Hematopoietic multipotent progenitor cell treated with erythropoietin and hydrocortisone succinate and interleukin-3 and kit ligand, for 4 days (in vitro differentiated cells): ENCODE results near the gene PALB2.

Experiments
- DNase-seq: peaks from one replicate; pipeline ENCODE4 v3.0.0-alpha.2; 2015

PALB2 gene

GRCh38 chr16:23640931-23641765 is at the start of gene PALB2, which contains the start of gene DCTN5:
Gene PALB2 (minus strand): TSS chr16:23641310. CDS start chr16:23641157, 153 bp downstream.
Gene DCTN5 (plus strand): TSS chr16:23641466. CDS start chr16:23641543, 77 bp downstream.
- DNase-seq = peak; percentile 98

DNA sequence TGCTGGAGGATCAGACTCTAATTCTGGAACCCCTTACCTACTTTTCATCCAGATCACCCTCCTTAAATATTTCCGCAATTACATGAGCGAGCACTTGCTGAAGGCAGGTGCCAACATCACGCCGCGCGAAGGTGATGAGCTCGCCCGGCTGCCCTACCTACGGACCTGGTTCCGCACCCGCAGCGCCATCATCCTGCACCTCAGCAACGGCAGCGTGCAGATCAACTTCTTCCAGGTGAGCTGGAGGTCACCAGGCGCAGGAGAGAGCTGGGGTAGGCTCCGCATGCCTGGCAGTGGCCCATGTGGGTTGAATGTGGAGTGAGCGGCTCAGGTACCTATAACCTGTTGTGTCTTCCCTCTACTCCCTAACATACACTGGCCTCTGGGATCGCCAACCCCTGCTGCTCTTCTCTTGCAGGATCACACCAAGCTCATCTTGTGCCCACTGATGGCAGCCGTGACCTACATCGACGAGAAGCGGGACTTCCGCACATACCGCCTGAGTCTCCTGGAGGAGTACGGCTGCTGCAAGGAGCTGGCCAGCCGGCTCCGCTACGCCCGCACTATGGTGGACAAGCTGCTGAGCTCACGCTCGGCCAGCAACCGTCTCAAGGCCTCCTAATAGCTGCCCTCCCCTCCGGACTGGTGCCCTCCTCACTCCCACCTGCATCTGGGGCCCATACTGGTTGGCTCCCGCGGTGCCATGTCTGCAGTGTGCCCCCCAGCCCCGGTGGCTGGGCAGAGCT is 48.5 kb upstream of the PALB2 start:
- DNase-seq = no peak

DNA sequence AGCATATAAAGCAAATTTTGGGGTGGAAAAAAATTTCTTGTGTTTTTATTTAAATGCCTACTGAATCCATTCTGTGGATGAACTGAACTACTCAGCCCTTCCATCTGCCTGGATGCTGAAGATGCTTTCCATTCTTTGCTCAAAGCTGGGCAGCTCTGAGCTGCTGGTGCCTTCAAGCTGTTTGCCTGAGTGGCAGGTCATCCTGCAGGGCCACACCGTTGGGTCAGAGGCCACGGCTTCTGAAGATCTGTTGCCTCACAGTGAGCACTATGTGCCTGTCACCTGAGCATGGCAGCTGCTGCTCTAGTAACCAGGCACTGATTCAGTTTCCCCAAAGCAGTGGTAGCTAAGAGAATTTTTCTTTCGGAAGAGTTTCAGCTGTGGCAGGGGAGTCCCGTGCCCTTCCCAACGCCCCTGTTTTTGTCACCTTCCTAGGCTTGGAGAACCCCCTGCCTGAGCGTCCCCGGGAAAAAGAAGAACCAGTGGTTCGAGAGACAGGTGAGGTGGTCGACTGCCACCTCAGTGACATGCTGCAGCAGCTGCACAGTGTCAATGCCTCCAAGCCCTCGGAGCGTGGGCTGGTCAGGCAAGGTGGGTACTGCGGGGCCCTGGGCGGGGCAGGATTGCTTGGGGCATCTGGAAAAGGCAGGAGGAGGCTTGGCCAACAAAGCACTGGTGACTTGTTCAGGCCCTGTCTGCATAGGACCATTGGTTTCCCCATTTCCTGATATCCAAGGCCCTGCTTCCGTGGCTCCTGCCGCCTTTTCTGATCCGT is 46.1 kb upstream of the PALB2 start:
- DNase-seq = no peak

DNA sequence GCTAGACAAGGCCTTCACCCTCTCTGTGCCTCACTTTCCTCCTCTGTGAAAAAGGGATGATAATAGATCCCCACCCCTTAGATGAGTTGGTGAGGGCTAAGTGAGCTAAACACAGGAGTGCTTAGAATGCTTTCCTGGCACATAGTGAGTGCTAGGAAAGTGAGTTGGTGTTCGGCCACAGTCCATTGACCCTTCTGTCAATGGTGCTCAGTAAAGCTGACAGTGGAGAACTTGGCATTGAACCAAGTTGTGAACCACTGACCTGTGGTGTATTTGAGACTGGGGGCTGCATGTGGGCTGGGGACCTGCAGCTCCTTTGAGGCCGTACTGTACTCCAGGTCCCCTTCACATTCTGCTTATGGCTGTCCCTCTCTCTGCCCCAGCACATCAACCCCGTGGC is 42.4 kb upstream of the PALB2 start:
- DNase-seq = no peak

DNA sequence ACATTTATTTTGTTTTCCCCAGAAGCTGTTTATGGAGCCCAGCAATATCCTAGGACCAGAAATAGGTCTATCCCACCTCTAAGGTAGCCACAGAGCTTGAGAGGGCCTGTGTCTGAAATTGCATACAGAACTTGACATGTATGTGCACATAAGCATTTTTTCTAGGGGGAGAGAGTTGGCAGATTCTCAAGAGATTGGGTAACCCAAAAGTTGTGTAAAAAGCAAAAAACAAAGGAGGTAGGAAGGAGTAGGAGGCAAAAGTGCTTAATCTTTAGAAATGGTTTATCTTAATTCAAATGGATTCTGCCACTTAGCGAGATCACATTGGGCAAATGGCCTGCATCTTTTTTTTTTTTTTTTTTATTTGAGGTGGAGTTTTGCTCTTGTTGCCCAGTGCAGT is 41.1 kb upstream of the PALB2 start:
- peak; percentile 46 for DNase-seq

GRCh38 chr16:23679986-23680336 is 38.9 kb upstream of the PALB2 start:
- no peak for DNase-seq

GRCh38 chr16:23679274-23679985 is 38.3 kb upstream of the PALB2 start:
- DNase-seq = peak; percentile 89

- DNase-seq = peak; percentile 96
Measured at GRCh38 chr16:23678430-23679273, 37.5 kb upstream of the PALB2 start, which contains the start of gene PLK1. Gene PLK1 (plus strand): TSS chr16:23678889. CDS start chr16:23678933, 44 bp downstream.

- no peak for DNase-seq
Measured at GRCh38 chr16:23676924-23677480, 35.9 kb upstream of the PALB2 start.

GRCh38 chr16:23673971-23674614 is 33.0 kb upstream of the PALB2 start:
- no peak for DNase-seq

GRCh38 chr16:23670137-23670776 is 29.1 kb upstream of the PALB2 start:
- DNase-seq = no peak

- DNase-seq = no peak
Measured at GRCh38 chr16:23668873-23669272, 27.8 kb upstream of the PALB2 start.

DNA sequence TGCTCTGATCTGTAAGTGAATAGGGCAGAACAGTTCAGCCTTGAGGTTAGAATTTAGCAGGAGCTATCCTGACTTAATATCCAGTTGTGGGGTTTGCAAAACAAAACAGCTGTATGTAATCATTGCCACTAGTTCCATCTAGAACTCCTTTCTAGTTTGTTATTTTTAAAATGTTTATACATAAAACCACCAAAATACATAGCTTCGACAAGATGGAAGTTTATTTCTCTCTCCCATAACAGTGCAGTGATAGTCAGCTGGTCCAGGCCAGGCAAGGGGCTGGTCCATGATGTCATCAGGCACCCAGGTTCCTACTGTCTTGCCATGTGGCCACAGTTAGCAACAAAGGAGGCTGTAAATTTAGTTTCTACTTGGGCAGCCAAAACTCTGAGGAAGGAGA is 27.1 kb upstream of the PALB2 start:
- DNase-seq = no peak

DNA sequence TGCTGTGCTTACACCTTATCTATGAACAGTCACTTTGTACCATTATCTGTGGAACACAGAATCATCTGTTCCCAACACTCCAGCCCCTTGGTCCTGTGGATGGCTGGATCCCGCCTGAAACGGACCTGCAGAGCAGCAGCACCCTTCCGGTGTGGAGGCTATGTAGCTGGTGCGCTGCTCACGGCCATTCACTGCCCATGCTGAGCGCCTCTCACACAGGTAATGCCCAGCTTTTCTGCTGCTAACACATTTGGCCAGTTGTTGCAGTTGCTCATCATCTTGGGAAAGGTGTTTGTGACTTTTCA is 26.2 kb upstream of the PALB2 start:
- DNase-seq = no peak

DNA sequence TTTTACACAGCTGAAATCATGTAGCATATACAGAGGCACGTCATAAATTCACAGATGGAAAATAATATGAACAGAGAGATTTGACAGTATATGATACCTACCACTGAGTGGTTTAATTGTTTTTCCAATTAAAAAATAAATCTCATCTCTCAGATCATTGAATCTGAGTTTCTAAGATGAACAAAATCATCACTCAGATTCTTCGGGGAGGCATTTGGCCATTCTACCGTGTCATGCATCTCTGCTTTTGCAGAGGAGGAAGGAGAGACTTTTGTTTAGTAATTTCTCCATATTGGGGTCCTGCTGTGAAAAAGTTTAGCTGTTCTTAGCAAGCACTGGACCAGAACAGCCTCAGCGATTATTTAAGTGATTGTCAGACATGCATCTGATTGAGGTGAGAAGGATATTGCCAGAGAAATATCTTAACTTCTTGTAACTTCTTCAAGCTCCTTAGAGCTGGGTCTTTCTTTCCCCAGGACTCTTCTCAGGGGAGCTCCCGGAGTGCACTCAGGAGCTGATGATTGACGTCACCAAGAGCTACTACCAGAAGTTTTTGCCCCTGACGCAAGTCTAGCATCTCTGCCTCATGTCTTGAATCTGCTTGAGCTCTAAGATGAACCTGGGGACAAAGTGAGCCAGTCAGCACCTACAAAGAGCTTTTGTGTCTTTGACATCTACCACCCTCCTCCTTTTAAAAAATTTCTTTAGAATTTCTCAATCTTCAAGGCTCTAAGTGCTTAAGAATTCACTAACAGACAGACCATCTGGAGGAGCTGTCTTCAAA is 25.7 kb upstream of the PALB2 start:
- DNase-seq = no peak

GRCh38 chr16:23663918-23664317 is 22.8 kb upstream of the PALB2 start:
- DNase-seq = no peak

DNA sequence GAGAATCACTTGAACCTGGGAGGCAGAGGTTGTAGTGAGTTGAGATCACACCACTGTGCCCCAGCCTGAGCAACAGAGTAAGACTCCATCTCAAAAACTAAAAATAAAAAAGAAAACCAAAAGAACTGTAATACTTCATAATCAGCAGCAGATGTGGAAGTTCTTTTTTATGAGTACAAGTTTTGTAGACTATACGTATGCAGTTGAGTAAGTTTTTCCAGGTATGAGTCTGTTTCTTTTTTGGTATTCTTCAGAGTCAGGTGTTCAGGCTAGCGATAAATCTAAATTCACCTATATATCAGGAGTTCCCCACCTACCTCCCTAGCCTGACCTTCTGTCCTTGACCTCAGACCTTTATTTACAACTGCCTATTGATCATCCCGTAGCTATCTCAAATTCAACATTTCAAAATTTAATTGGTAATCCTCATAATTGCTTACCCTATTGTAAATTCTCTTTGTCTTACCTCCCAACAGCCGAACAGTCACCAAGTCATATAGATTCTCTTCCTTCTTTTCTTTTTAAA is 10.9 kb upstream of the PALB2 start:
- DNase-seq = no peak

DNA sequence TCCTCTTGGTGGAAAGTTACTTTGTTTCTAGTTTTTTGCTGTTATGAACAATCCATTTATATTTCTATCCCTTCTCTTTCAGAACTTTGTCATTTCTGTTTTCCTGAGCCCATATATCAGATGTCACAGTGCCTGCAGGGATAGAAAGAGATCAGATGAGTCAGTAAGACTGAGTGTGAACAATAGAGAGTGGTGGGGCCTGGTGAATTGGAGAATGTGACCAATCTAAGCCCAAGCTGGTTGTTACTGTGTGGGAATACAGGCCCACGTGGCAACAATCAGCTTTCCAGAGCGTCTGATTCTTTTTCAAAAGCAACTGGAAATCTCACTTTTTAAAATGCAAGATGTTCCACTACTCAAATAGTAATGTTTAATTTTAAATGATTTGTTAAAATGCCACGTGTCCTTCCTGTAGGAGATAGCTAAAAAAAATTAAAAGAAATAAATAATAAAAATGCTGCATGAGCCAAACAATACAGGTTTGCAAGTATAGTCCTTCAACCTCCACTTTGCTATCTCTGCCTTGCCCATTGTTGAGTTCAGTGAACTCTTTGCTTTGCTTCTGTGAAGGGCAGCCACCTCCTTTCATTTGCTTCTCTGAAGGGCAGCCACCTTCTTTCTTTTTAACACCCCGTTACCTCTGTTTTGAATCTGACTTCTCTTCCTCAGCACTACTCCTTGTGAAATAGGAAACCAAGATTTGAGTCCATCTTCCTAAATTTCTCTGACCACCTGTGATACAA is 9.7 kb upstream of the PALB2 start:
- DNase-seq = no peak
